ENCODE data around the gene CLEC3A.
A peak's percentile ranks its signal among the peaks of the same experiment; 100 is the strongest.

Gene CLEC3A

DNA sequence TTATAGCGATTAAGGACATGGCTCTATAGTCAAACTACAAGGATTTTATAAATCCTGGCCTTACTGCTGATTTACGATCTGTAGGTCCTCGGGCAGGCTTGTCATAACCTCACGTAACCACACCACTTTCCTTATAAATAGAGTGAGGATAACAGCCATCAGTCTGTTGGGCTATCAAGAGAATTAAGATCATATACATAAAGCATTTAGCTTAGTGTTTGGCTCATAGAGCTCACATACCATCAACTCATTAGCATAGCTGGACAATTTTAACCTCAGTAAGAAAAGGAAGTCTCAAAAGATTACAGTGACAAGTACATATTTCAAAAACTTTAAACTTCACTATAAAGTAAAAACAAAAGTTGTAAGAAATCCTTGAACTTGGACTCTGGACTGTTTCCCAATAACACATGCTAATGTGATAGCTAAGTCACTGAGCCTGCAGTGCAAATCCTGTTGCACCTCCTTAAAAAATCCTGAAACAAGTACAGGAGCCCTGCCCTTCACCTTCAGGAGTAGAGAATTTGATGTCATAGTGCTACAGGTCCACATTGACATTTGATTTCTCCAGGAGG, 20.8 kb upstream of the CLEC3A start:
- DNase-seq (ENCODE audit: insufficient read length, low spot score) (no peak), FAIRE-seq (no peak)
- TF ChIP-seq POLR2A (IDR thresholded peaks at IDR 0.05; ENCODE audit: low read depth, low read length), result no peak

DNA sequence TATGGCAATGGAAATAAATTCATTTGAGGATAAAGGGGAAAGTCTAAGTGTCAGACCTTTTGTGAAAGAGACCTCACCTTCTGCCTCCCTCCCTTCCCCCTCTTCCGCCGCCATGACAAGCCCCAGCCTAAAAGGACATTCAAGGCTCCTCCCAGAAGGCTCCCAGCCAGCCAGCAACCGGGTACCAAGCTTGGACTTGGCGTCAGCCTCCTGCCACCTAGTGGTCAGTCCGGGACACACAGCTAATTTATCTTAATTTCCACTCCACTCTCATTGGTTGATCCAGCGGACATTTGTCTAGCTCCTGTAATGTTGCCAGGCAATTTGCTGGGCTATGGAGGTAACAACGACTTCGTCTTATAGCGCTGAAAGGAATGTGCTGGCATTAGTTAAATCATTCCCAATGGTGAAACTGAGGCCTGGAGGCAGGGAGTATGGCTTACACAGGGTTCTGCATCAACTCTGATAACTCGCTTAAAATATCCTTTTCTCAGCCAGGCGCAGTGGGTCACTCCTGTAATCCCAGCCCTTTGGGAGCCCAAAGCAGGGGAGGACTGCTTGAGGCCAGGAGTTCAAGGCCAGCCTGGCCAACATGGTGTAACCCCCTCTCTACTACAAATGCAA, 19.3 kb upstream of the CLEC3A start:
- no peak for TF ChIP-seq POLR2A (IDR thresholded peaks at IDR 0.05; ENCODE audit: low read depth, low read length)
- DNase-seq (ENCODE audit: insufficient read length, low spot score) (peak; percentile 67), FAIRE-seq (peak; percentile 68)

GRCh38 chr16:78004517-78004916, 17.8 kb upstream of the CLEC3A start:
- TF ChIP-seq POLR2A (IDR thresholded peaks at IDR 0.05; ENCODE audit: low read depth, low read length), result no peak
- FAIRE-seq (no peak), DNase-seq (ENCODE audit: insufficient read length, low spot score) (no peak)

DNA sequence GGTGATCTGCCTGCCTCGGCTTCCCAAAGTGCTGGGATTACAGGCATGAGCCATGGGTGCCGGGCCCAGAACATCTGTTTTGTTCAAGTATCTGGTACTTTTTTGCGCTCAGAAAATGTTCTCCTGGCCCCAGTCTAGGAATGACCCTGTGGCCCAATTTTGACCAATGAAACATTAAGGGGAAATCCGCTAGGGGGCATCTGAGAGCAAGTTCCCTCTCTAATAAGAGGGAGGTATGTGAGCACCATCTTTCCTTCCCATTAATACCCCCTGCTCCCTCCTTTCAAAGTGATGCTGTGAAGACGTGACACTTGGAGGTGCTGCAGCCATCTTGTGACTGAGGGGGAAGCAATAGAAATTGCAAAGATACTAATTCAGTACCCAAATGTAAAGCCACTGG, 16.5 kb upstream of the CLEC3A start:
- DNase-seq (ENCODE audit: insufficient read length, low spot score), result no peak
- TF ChIP-seq POLR2A (IDR thresholded peaks at IDR 0.05; ENCODE audit: low read depth, low read length), result no peak
- no peak for FAIRE-seq

- no peak for TF ChIP-seq POLR2A (IDR thresholded peaks at IDR 0.05; ENCODE audit: low read depth, low read length)
- no peak for FAIRE-seq
- DNase-seq (ENCODE audit: insufficient read length, low spot score), result no peak
These were observed 15.2 kb upstream of the CLEC3A start for GRCh38 chr16:78007121-78007520.

GRCh38 chr16:78024159-78024558, 1.8 kb downstream of the CLEC3A start:
- no peak for DNase-seq (ENCODE audit: insufficient read length, low spot score)
- FAIRE-seq, result no peak
- no peak for TF ChIP-seq POLR2A (IDR thresholded peaks at IDR 0.05; ENCODE audit: low read depth, low read length)

DNA sequence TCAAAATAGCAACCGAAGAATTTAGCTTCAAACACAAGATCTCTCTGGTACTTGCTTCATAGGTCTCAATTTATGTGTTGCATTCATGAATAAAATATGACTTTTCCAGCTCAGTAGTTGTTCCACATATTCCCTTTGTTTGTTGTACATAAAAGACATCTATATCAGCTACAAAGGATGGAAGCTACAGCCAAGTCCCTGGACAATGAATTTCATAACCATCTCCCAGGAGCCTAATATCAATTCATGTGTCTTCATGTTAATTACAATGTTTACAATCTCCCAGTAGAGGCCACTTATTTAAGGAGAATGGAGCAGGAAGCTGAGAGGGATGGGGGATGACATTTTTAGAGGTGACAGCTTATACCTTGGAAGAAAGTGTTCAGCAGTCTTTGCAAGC, 3.3 kb downstream of the CLEC3A start:
- TF ChIP-seq POLR2A (IDR thresholded peaks at IDR 0.05; ENCODE audit: low read depth, low read length), result no peak
- no peak for FAIRE-seq
- no peak for DNase-seq (ENCODE audit: insufficient read length, low spot score)

- no peak for FAIRE-seq
- no peak for TF ChIP-seq POLR2A (IDR thresholded peaks at IDR 0.05; ENCODE audit: low read depth, low read length)
- no peak for DNase-seq (ENCODE audit: insufficient read length, low spot score)
These were observed 5.7 kb downstream of the CLEC3A start for GRCh38 chr16:78028018-78028417.

DNA sequence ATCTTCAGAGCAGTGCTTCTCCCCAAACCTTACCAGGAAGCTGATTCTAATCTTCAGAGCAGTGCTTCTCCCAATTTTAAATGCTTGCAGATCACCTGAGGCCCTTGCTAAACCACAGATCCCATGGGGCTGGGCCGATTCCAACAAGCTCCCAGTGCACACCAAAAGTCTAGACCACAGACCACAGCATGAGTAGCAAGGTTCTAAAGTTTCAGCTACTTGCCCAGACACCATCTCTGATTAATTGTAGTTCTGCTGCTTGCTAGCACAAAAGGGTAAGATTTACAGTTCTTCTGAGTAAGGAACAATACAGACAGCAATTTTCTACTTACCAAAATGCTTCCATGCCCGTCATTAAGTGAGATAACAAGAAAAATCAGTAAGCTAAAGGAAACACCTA, 12.2 kb downstream of the CLEC3A start:
- TF ChIP-seq POLR2A (IDR thresholded peaks at IDR 0.05; ENCODE audit: low read depth, low read length), result no peak
- FAIRE-seq (no peak), DNase-seq (ENCODE audit: insufficient read length, low spot score) (no peak)

DNA sequence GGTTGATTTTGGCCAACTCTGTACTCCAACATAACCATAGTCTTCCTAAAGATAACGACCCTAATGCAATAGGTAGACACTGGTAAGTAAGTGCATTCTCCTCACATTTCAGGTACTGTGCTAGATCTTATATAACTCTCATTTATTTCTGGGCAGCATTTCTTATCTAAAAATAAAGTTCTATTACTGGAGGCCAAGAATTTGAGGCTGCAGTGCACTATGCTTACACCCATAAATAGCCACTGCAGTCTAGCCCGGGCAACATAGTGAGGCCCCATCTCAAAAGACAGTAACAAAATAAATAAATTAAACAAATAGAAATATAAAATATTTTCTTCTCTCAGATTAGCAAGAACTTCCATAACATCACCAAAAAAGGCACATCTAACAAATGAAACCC, 12.7 kb downstream of the CLEC3A start:
- TF ChIP-seq POLR2A (IDR thresholded peaks at IDR 0.05; ENCODE audit: low read depth, low read length), result no peak
- DNase-seq (ENCODE audit: insufficient read length, low spot score), result no peak
- no peak for FAIRE-seq

DNA sequence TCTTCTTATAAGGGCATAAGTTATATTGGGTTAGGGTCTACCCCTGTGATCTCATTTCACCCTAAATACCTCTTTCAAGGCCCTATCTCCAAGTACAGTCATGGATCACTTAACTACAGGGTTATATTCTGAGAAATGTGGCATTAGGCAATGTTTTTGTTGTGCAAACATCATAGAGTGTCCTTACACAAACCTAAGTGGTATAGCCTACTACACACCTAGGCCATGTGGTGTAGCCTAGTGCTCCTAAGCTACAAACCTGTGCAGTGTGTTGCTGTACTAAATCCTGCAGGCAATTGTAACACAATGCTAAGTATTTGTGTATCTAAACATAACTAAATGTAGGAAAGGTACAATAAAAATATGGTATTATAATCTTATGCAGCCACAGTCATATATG, 18.0 kb downstream of the CLEC3A start:
- TF ChIP-seq POLR2A (IDR thresholded peaks at IDR 0.05; ENCODE audit: low read depth, low read length), result no peak

DNA sequence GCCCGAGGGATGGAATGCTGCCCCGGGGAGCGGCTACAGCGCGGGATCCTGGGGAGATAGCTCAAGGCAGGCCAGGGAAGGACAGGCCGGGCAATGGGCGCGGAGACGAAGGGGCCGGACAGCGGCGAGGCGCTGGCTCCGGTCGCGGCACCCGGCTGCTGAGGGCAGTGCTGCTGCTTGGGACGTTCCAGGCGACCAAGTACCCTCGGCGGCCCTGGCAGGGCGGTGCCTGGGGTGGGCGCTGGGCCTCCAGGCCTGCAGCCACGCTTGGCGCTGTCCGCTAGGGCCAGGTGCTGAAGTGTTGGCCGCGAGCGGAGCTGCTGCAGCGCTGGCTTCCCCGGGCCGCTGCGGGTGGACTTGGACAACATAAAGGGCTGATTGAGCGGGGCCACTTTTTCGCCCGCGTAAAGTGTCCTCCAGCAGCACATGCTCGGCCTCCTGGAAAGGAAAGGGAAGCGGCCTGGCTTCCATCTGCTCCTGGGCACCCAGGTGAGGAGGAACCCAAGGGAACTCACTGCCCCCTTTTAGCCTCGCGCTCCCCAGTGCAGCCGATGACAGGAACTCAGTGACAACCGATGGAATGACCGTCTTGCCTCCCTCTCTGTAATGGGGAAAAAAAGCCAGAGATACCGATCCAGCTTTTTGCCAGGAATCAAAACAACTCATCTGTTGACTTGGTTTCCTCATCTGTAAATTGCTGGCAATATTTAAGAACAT, 23.7 kb downstream of the CLEC3A start:
- TF ChIP-seq POLR2A (IDR thresholded peaks at IDR 0.05; ENCODE audit: low read depth, low read length), result no peak
- DNase-seq (ENCODE audit: insufficient read length, low spot score) (peak; percentile 18), FAIRE-seq (no peak)

More for the DNA sequence above, 18.0 kb downstream of the CLEC3A start:
- FAIRE-seq, result no peak
- no peak for DNase-seq (ENCODE audit: insufficient read length, low spot score)

DNA sequence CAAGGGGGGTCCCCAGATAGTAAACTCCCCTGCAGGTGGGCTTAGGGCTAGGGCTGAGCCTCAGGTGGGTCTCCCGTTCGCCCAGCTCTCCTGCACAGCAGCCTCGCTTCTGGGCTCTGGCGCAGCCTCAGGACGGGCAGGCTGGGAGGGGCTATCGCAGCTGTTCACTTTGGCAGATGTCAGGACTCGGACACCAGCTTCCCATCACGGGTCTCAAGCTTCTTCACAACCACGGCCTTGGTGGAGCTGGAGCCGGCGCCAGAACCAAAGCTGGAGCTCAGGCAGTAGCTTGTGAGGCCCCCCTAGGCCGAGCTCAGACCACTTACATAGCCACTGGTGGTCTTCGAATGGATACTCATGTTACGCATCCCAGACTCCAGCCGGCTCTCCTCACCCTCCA, 26.0 kb downstream of the CLEC3A start:
- FAIRE-seq (no peak), DNase-seq (ENCODE audit: insufficient read length, low spot score) (no peak)
- TF ChIP-seq POLR2A (IDR thresholded peaks at IDR 0.05; ENCODE audit: low read depth, low read length), result no peak

- DNase-seq (ENCODE audit: insufficient read length, low spot score), result no peak
- TF ChIP-seq POLR2A (IDR thresholded peaks at IDR 0.05; ENCODE audit: low read depth, low read length), result no peak
- no peak for FAIRE-seq
These were observed 28.5 kb downstream of the CLEC3A start for GRCh38 chr16:78050734-78051400.

Measured in H54 (cell line).